HG02938 (cell line): Measurements from ENCODE around the gene CRIP1.

ENCODE experiments used
- ATAC-seq: cut with Tn5 transposase; IDR thresholded peaks from one replicate; pipeline ENCODE4 v1.9.1; 2021; ENCODE audit warnings: mild to moderate bottlenecking, moderate library complexity; ENCODE audit not compliant: unreplicated experiment

CRIP1 gene

DNA sequence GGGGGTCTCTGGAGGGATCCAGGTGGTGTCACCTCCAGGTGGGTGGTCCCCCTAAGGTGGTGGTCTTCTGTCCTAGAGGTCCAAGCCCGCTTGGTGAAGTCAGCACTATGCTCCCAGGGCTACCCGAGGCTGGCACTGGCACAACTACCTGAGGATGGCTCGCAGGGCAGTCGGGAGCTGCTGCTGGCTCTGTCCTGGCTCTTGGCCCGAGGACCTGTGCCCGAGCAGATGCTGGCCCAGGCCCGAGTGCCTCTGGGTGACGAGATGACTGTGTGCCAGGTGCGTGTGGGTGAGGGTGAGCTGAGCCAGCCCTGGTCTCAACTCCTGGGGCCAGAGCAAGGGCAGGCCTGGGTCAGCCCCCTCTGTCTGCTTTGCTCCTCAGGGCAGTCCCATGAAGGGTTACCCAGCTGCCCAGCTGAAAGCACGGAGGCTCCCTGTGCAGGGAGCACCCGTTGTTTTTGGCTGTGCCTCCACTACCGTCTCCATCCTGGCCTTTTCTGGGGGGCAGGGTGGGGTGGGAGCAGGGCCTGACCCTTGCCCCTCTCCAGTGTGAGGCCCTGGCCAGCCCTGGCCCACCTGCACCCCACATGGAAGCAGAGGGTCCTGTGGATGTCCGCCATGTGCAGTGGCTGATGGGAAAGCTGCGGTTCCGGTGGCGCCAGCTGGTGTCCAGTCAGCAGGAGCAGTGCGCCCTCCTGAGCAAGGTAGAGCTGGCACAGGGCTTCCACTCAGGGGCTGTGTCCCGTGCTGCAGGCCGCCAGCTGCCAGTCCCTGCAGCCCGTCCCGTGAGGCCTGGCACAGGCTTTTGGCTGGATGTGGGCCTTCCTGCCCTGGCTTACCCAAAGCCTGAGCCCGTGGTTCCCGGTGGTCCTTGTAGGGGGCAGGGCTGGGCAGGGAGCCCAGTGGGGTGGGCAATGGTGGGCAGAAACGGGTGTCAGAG is 5.6 kb downstream of the CRIP1 start:
- ATAC-seq: no peak

- ATAC-seq: no peak
Measured at GRCh38 chr14:105492971-105493871, 6.5 kb downstream of the CRIP1 start.

DNA sequence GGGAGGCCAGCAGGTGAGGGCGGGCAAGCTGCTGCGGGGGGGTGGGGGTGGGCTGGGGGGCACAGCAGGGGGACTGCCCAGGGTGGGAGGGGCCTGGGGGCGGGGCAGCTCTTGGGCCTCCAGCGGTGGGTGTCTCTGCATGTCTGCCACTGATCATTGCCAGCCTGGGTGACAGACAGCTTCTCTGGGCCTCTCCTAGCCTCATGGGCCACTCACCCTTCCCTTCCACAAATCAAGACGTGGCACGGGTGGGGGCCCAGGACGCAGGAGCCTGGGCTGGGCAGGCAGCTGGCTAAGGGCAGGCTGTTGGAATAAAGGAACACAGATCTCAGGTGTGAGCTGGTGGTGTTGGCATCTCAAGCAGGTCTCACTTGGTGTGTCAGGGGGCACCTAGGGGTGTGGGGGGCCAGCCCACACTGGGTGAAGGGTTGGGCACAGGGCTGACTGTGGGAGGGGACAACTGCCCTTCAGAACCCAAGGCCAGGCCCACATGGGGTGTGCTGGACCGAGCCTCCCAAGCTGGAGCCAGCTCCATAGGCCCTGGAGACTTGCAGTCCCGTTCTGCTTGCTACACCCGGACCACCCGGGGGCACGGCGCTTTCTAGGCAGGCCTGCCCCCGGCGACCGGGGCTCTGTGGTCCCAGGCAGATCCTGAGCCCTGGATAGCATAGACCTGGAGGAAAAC is 7.4 kb downstream of the CRIP1 start:
- no peak for ATAC-seq

DNA sequence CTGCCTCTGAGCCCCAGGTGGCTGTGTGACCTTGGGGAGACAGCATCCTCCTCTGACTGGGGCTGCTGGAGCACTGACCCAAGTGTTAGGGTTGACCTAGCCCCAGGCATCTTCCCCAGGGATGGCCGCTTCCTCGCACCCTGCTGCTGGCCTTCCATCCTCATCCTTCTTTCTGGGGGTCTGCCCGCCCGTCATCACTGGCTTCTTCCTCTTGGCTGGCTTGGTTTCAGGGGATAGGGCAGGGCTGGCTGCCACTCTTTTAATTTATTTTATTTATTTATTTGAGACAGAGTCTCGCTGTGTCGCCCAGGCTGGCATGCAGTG is 7.9 kb downstream of the CRIP1 start:
- ATAC-seq: no peak

DNA sequence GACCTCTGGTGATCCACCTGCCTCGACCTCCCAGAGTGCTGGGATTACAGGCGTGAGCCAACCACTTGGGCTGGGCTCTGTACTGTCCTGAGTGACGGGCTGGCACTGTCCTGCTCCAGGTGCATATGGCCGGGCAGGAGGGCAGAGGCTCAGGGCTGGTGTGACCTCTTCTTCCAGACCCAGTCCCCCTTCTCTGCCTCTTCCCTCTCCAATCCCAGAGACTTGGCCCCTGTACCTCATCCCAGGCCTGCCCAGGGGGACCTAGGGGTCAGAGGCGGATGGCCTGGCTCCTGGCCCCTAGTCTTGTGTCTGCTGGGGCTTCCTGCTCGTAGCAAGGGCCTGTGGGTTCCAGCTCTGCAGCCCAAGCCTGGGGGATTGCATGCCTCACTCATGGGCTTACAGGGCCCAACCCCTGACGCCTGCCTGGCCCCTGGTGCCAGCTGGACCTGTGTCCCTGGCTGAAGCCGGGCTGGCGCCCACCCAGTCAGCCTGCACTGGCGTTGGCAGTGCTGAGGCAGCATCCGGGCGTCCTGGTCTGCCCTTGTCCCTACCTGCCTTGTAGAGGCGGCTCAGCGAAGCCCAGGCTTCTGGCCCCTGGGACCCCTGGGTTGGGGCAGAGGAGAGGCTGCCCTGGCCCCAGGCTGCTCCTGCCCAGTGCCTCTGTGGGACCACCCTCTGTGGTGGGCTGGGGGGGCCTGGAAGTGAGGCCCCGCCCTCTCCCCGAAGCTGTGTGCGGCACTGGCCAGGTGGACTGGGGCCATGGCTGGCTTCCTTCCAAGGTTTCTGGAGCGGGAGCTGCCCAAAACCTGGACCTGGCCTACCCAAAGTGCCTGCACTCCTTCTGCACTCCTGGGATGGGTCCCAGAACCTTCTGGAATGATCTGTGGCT is 8.7 kb downstream of the CRIP1 start:
- ATAC-seq: no peak

- ATAC-seq: no peak
Measured at GRCh38 chr14:105495990-105496830, 9.5 kb downstream of the CRIP1 start.

GRCh38 chr14:105496831-105497591 is 10.3 kb downstream of the CRIP1 start:
- no peak for ATAC-seq

GRCh38 chr14:105497671-105498429 is 11.2 kb downstream of the CRIP1 start:
- ATAC-seq: no peak

DNA sequence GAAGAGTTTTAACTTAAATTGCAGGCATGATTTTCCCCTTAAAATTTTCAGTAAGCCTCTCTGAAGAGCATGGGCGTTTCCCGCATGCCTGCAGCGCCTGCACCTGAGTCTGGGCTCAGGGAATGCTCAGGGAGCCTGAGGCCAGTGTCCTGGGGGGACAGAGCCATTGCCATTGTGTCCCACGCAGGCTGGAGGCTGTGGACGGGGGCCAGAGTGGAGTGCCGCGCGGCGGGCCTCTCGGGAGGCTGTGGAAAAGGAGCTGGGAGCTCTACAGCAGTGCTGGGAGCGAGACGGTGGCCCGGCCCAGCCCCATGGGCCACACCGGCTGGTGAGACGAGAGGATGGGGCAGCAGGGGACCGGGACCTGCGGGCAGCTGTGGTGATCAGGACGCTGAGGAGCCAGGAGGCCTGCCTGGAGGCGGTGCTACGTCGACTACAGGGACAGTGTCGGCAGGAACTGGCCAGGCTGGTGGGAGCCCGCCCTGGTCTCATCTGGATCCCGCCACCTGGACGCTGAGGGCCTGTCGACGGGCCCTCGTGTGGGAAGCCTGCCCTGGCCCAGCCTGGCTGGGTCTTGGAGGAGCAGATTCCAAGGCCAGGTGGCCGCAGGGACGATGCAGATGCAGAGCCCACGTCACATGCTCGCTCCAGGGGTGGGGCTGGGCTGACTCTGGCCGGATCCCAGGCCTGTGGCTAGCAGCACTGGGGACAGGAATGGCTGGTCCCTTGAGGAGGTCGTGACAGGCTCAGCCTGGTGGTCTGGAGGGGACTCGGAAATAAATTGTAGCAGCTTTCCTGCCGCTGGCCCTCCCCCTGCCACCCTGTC is 12.0 kb downstream of the CRIP1 start:
- no peak for ATAC-seq

DNA sequence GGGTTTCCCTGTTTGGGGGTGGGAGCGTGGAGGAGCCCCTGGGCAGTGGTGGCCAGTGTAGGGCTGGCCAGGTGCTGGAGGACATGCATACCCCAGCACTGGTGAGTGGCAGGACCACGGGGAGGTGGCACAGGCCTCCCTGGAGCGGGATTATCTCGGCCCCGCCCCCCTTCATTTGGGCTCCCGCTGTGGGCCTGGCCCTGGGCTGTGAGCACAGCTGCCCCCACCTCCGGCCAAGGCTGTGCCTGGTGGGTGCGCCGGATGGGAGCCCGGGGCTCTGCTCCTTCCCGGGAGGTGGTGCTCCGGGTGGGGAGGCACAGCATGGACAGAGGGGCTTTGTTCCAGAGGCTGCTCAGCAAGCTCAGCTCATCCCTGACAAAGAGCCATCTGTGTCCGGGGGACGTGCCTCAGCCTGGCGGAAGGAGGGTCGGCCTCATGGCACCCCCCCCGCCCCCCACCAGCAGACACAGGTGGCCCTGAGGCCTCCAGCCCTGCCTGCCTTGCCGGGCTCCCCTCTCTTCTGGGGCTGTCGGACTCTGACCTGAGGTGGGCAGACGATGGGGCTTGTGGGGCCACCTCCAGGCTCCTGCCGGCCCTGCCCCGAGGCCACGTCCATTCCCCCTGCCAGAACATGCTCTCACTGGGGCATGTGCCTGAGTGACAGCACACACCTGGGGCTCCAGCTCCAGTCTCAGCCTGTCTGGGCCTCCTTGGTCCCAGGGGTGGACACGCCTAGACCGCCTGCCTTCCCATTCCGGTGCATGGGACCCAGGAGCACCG is 12.8 kb downstream of the CRIP1 start:
- no peak for ATAC-seq

DNA sequence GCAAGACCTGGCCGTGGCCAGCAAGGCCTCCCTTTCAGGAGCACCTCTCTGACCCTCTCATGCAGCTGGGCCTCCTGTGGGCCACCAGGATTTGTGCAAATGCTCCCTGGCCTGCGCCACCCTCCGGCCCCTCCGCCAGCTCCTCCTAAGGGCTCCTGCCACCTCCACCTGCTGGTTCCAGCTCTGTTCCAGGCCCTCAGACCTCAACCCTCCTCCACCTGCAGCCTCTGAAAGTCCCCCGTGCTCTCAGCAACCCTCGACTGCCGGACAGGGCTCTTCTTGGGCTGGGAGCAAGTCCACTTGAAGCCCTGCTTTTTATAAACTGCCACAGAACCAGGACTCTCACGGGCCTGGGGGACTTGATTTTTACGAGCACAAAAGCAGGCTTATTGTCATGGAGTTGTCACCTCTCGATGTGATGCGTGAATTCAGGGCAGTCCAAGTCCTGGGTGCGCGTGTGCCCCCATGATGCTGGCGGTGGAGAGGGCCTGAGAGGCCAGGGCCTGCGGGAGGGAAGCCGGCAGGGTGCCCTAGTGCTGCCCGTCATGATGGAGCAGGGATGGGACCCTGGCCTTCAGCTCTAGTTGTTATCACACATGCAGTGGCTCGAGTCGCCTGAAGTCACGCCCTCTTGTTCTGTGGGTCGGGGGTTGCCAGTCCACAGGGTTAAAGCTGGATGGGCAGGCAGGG is 13.5 kb downstream of the CRIP1 start:
- no peak for ATAC-seq

DNA sequence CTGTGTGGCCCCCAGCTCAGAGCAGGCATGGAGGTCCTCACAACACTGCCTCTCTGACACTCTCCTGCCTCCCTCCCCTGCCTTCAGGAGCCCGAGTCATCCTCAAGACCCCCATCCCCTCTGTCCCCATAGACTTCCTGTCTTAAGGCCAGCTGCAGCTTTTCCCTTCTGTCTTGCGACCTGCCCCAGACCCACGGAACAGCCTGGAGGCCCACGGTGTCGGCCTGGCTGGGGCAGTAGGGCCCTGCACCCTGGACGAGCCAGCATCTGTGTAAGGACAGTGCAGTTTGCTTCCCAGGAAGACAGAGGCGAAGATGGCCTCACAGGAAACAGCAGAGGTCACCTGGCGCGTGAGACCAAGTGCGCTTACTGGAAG is 14.0 kb downstream of the CRIP1 start:
- ATAC-seq: no peak

DNA sequence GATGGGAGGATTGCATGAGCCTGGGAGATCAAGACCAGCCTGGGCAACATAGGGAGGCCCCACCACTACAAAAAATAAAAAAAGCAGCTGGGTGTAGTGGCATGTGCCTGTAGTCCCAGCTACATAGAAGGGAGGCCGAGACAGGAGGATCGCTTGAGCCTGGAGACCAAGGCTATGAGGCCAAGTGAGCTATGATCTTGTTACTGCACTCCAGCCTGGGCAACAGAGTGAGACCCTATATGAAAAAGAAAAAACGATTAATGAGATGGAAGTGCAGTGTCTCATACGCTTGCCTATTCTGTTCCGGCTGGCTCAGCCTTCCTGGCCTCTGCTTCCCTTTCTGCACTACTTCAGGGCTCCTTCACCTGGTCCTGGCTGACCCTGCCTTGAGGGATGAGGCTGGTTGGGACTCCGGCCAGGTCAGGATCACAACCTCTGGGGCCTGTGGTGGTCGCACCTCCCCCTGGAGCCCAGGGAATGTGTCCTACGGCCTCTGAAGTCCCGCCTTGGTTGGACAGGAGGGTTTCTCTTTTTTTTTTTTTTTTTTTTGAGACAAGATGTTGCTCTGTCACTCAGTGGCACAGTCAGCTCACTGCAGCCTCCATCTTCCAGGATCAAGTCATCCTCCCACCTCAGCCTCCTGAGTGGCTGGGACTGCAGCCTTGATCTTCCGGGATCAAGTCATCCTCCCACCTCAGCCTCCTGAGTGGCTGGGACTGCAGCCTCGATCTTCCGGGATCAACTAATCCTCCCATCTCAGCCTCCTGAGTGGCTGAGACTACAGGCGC is 15.0 kb downstream of the CRIP1 start:
- no peak for ATAC-seq

- no peak for ATAC-seq
Measured at GRCh38 chr14:105502446-105503295, 16.0 kb downstream of the CRIP1 start.
